Gastroesophageal sphincter (tissue), 3 donors: ENCODE measurements around the gene DHX35.

Experiments used
- CTCF ChIP-seq, 4 experiments: fragments of 200-600 bp in 2 of 4; fragments of 450-650 bp in 2 of 4; sonication (generic) in 1 of 4; IDR thresholded peaks; one replicate each; pipeline ENCODE4 v1.5.1; 2017 to 2019; ENCODE audit warnings: antibody characterized with exemption in 4 of 4, mild to moderate bottlenecking in 2 of 4, moderate library complexity in 2 of 4
- EP300 ChIP-seq: sonication (generic); formaldehyde crosslinking; IDR thresholded peaks from one replicate; pipeline ENCODE4 v1.6.1; 2017; ENCODE audit warnings: antibody characterized with exemption, mild to moderate bottlenecking
- POLR2A ChIP-seq, 2 donors: fragments of 450-650 bp; IDR thresholded peaks; one replicate each; pipeline ENCODE4 v1.6.1; 2017; ENCODE audit warnings: antibody characterized with exemption in 2 of 2, mild to moderate bottlenecking in 2 of 2, moderate library complexity in 1 of 2

GRCh38 chr20:38947931-38948362, 14.2 kb upstream of the DHX35 start:
- TF ChIP-seq EP300 = no peak
- TF ChIP-seq CTCF (IDR thresholded peaks at IDR 0.05) = no peak
- TF ChIP-seq POLR2A (IDR thresholded peaks at IDR 0.05) = no peak
